ENCODE data around the gene LUC7L.
"Not testable (repeated sequence)": the region's sequence is repeated elsewhere in the genome, so short reads cannot be mapped to it uniquely, and the experiment has no call there.

The LUC7L gene

GRCh38 chr16:262121-262745 is 33.0 kb upstream of the LUC7L start:
- no peaks in the 10 kb centered on the region for H3K27me3 ChIP-seq (ENCODE audit: control insufficient read depth in 1 of 2, insufficient read depth in 2 of 2, low read length in 2 of 2)
- no peak overlapping the region for H3K27ac ChIP-seq (ENCODE audit: low read length)
- H3K36me3 ChIP-seq (ENCODE audit: control insufficient read depth in 2 of 2, insufficient read depth in 2 of 2, low read length in 2 of 2), result peaks cover 33 to 37% of the 10 kb centered on the region in 2 donors

GRCh38 chr16:261031-261691 is 31.9 kb upstream of the LUC7L start:
- no peak overlapping the region for H3K9ac ChIP-seq (ENCODE audit: low read length in 2 of 2)
- H3K4me3 ChIP-seq (ENCODE audit: low read length in 2 of 2), result no peak overlapping the region
- no peaks in the 10 kb centered on the region for H3K9me3 ChIP-seq (ENCODE audit: control insufficient read depth in 2 of 2, low read length in 2 of 2)
- H3K4me1 ChIP-seq (ENCODE audit: control insufficient read depth, insufficient read depth, low read length), result no peaks in the 10 kb centered on the region
- H3K27ac ChIP-seq (ENCODE audit: low read length), result no peak overlapping the region
- H3K27me3 ChIP-seq (ENCODE audit: control insufficient read depth in 1 of 2, insufficient read depth in 2 of 2, low read length in 2 of 2), result no peaks in the 10 kb centered on the region
- peaks cover 33 to 37% of the 10 kb centered on the region in 2 donors for H3K36me3 ChIP-seq (ENCODE audit: control insufficient read depth in 2 of 2, insufficient read depth in 2 of 2, low read length in 2 of 2)

More at GRCh38 chr16:262121-262745, 33.0 kb upstream of the LUC7L start:
- Histone ChIP-seq H3K4me3 (ENCODE audit: low read length in 2 of 2) (no peak overlapping the region), H3K9ac (ENCODE audit: low read length in 2 of 2) (no peak overlapping the region), H3K9me3 (ENCODE audit: control insufficient read depth in 2 of 2, low read length in 2 of 2) (no peaks in the 10 kb centered on the region), H3K4me1 (ENCODE audit: control insufficient read depth, insufficient read depth, low read length) (no peaks in the 10 kb centered on the region)

- Histone ChIP-seq H3K4me1 (ENCODE audit: control insufficient read depth, insufficient read depth, low read length) (no peaks in the 10 kb centered on the region), H3K9ac (ENCODE audit: low read length in 2 of 2) (no peak overlapping the region), H3K27me3 (ENCODE audit: control insufficient read depth in 1 of 2, insufficient read depth in 2 of 2, low read length in 2 of 2) (no peaks in the 10 kb centered on the region), H3K9me3 (ENCODE audit: control insufficient read depth in 2 of 2, low read length in 2 of 2) (no peaks in the 10 kb centered on the region), H3K36me3 (ENCODE audit: control insufficient read depth in 2 of 2, insufficient read depth in 2 of 2, low read length in 2 of 2) (peaks cover 38 to 41% of the 10 kb centered on the region in 2 donors), H3K27ac (ENCODE audit: low read length) (no peak overlapping the region), H3K4me3 (ENCODE audit: low read length in 2 of 2) (no peak overlapping the region)
Observed at GRCh38 chr16:260326-260725, 31.1 kb upstream of the LUC7L start.

- Histone ChIP-seq H3K27me3 (ENCODE audit: control insufficient read depth in 1 of 2, insufficient read depth in 2 of 2, low read length in 2 of 2) (no peaks in the 10 kb centered on the region), H3K4me1 (ENCODE audit: control insufficient read depth, insufficient read depth, low read length) (no peaks in the 10 kb centered on the region), H3K27ac (ENCODE audit: low read length) (no peak overlapping the region), H3K9me3 (ENCODE audit: control insufficient read depth in 2 of 2, low read length in 2 of 2) (no peaks in the 10 kb centered on the region), H3K36me3 (ENCODE audit: control insufficient read depth in 2 of 2, insufficient read depth in 2 of 2, low read length in 2 of 2) (peaks cover 38% of the 10 kb centered on the region in 2 donors), H3K9ac (ENCODE audit: low read length in 2 of 2) (no peak overlapping the region), H3K4me3 (ENCODE audit: low read length in 2 of 2) (no peak overlapping the region)
Observed at GRCh38 chr16:259814-260253, 30.6 kb upstream of the LUC7L start.

GRCh38 chr16:259226-259625 is 30.0 kb upstream of the LUC7L start:
- no peak overlapping the region for H3K4me3 ChIP-seq (ENCODE audit: low read length in 2 of 2)
- H3K9ac ChIP-seq (ENCODE audit: low read length in 2 of 2), result no peak overlapping the region
- H3K27me3 ChIP-seq (ENCODE audit: control insufficient read depth in 1 of 2, insufficient read depth in 2 of 2, low read length in 2 of 2), result no peaks in the 10 kb centered on the region
- H3K4me1 ChIP-seq (ENCODE audit: control insufficient read depth, insufficient read depth, low read length), result no peaks in the 10 kb centered on the region
- H3K9me3 ChIP-seq (ENCODE audit: control insufficient read depth in 2 of 2, low read length in 2 of 2), result no peaks in the 10 kb centered on the region
- peaks cover 41 to 42% of the 10 kb centered on the region in 2 donors for H3K36me3 ChIP-seq (ENCODE audit: control insufficient read depth in 2 of 2, insufficient read depth in 2 of 2, low read length in 2 of 2)
- H3K27ac ChIP-seq (ENCODE audit: low read length), result no peak overlapping the region

GRCh38 chr16:258091-258490 is 28.8 kb upstream of the LUC7L start:
- H3K9ac ChIP-seq (ENCODE audit: low read length in 2 of 2); H3K9me3 ChIP-seq (ENCODE audit: control insufficient read depth in 2 of 2, low read length in 2 of 2); H3K27ac ChIP-seq (ENCODE audit: low read length); H3K4me1 ChIP-seq (ENCODE audit: control insufficient read depth, insufficient read depth, low read length); H3K27me3 ChIP-seq (ENCODE audit: control insufficient read depth in 1 of 2, insufficient read depth in 2 of 2, low read length in 2 of 2); H3K4me3 ChIP-seq (ENCODE audit: low read length in 2 of 2): not testable (repeated sequence)
- peaks cover 31 to 37% of the 10 kb centered on the region in 2 donors for H3K36me3 ChIP-seq (ENCODE audit: control insufficient read depth in 2 of 2, insufficient read depth in 2 of 2, low read length in 2 of 2)

- Histone ChIP-seq H3K36me3 (ENCODE audit: control insufficient read depth in 2 of 2, insufficient read depth in 2 of 2, low read length in 2 of 2) (peaks cover 20 to 22% of the 10 kb centered on the region in 2 donors), H3K9me3 (ENCODE audit: control insufficient read depth in 2 of 2, low read length in 2 of 2) (no peaks in the 10 kb centered on the region), H3K4me1 (ENCODE audit: control insufficient read depth, insufficient read depth, low read length) (no peaks in the 10 kb centered on the region), H3K27ac (ENCODE audit: low read length) (no peak overlapping the region), H3K27me3 (ENCODE audit: control insufficient read depth in 1 of 2, insufficient read depth in 2 of 2, low read length in 2 of 2) (no peaks in the 10 kb centered on the region), H3K9ac (ENCODE audit: low read length in 2 of 2) (no peak overlapping the region), H3K4me3 (ENCODE audit: low read length in 2 of 2) (no peak overlapping the region)
Observed at GRCh38 chr16:255183-255582, 25.9 kb upstream of the LUC7L start.

- H3K4me3 ChIP-seq (ENCODE audit: low read length in 2 of 2), result no peak overlapping the region
- H3K9ac ChIP-seq (ENCODE audit: low read length in 2 of 2), result no peak overlapping the region
- H3K9me3 ChIP-seq (ENCODE audit: control insufficient read depth in 2 of 2, low read length in 2 of 2), result no peaks in the 10 kb centered on the region
- H3K27ac ChIP-seq (ENCODE audit: low read length), result no peak overlapping the region
- no peaks in the 10 kb centered on the region for H3K27me3 ChIP-seq (ENCODE audit: control insufficient read depth in 1 of 2, insufficient read depth in 2 of 2, low read length in 2 of 2)
- H3K36me3 ChIP-seq (ENCODE audit: control insufficient read depth in 2 of 2, insufficient read depth in 2 of 2, low read length in 2 of 2), result peaks cover 18% of the 10 kb centered on the region in 2 donors
- no peaks in the 10 kb centered on the region for H3K4me1 ChIP-seq (ENCODE audit: control insufficient read depth, insufficient read depth, low read length)
Observed at GRCh38 chr16:254461-254860, 25.2 kb upstream of the LUC7L start.

GRCh38 chr16:253833-254232 is 24.6 kb upstream of the LUC7L start:
- no peak overlapping the region for H3K27ac ChIP-seq (ENCODE audit: low read length)
- H3K9ac ChIP-seq (ENCODE audit: low read length in 2 of 2), result no peak overlapping the region
- H3K27me3 ChIP-seq (ENCODE audit: control insufficient read depth in 1 of 2, insufficient read depth in 2 of 2, low read length in 2 of 2), result no peaks in the 10 kb centered on the region
- no peak overlapping the region for H3K4me3 ChIP-seq (ENCODE audit: low read length in 2 of 2)
- peaks cover 18 to 20% of the 10 kb centered on the region in 2 donors for H3K36me3 ChIP-seq (ENCODE audit: control insufficient read depth in 2 of 2, insufficient read depth in 2 of 2, low read length in 2 of 2)
- H3K9me3 ChIP-seq (ENCODE audit: control insufficient read depth in 2 of 2, low read length in 2 of 2), result no peaks in the 10 kb centered on the region
- H3K4me1 ChIP-seq (ENCODE audit: control insufficient read depth, insufficient read depth, low read length), result no peaks in the 10 kb centered on the region

GRCh38 chr16:252366-253337 is 23.4 kb upstream of the LUC7L start:
- no peaks in the 10 kb centered on the region for H3K4me1 ChIP-seq (ENCODE audit: control insufficient read depth, insufficient read depth, low read length)
- no peaks in the 10 kb centered on the region for H3K27me3 ChIP-seq (ENCODE audit: control insufficient read depth in 1 of 2, insufficient read depth in 2 of 2, low read length in 2 of 2)
- peaks cover 18 to 20% of the 10 kb centered on the region in 2 donors for H3K36me3 ChIP-seq (ENCODE audit: control insufficient read depth in 2 of 2, insufficient read depth in 2 of 2, low read length in 2 of 2)
- no peaks in the 10 kb centered on the region for H3K9me3 ChIP-seq (ENCODE audit: control insufficient read depth in 2 of 2, low read length in 2 of 2)
- no peak overlapping the region for H3K9ac ChIP-seq (ENCODE audit: low read length in 2 of 2)
- H3K27ac ChIP-seq (ENCODE audit: low read length), result no peak overlapping the region
- no peak overlapping the region for H3K4me3 ChIP-seq (ENCODE audit: low read length in 2 of 2)

Measured in stomach smooth muscle (tissue), 2 donors.